IPS-18c (cell line): Measurements from ENCODE around the gene CAPS.

Experiments
- H3K4me3 ChIP-seq: 2 replicates; pipeline ENCODE4 v1.7.0; 2013; ENCODE audit warnings: low read depth, mild to moderate bottlenecking, low read length, moderate library complexity; ENCODE audit not compliant: insufficient read depth
- H3K9me3 ChIP-seq: one replicate; pipeline ENCODE4 v1.6.1; 2013; ENCODE audit warnings: mild to moderate bottlenecking, low read length, moderate library complexity; ENCODE audit not compliant: control insufficient read depth, insufficient read depth

Gene CAPS

DNA sequence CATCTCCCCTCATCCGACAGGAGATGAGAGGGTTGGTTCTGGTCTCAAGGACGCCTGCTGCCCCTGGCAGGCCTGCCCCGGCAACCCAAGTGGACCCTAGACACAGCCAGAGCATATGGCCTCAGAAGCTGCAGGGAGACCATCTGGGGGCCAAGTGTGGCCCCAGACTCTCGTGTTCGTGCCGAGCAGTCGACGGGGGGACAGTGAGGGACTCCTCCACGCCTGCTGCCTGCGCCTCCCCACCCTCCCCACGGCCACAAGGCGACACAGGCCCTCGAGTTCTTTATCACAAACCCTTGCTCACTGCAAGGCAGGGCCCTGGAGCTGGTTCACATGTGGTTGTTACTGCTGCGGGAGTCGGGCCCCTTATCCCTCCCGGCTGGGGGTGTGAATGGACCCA, 9.3 kb downstream of the CAPS start:
- no peak overlapping the region for H3K4me3 ChIP-seq
- H3K9me3 ChIP-seq: no peaks in the 10 kb centered on the region

DNA sequence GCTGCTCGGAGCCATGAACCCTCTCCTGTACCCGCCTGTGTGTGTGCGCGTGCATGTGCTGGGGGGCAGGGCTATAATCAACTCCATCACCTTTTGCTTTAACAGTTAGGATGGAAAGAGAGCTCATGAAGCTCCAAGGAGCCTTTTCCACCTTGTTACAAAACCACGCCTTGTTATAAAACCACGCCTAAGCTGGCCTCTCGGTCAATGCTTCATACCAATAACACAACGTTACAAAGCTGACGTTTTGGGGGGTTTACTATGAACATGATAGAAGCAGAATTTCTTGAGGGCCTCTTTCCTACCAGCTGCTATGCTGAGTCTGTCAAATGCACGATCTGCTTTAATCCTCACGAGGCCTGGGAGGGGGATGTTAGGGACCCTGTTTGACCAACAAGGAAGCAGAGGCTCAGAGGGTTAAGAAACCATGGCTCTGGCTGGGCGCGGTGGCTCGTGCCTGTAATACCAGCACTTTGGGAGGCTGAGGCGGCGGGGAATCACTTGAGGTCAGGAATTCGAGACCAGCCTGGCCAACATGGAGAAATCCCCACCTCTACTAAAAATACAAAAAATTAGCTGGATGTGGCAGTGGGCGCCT, 11.9 kb downstream of the CAPS start:
- H3K9me3 ChIP-seq: no peaks in the 10 kb centered on the region
- no peak overlapping the region for H3K4me3 ChIP-seq

DNA sequence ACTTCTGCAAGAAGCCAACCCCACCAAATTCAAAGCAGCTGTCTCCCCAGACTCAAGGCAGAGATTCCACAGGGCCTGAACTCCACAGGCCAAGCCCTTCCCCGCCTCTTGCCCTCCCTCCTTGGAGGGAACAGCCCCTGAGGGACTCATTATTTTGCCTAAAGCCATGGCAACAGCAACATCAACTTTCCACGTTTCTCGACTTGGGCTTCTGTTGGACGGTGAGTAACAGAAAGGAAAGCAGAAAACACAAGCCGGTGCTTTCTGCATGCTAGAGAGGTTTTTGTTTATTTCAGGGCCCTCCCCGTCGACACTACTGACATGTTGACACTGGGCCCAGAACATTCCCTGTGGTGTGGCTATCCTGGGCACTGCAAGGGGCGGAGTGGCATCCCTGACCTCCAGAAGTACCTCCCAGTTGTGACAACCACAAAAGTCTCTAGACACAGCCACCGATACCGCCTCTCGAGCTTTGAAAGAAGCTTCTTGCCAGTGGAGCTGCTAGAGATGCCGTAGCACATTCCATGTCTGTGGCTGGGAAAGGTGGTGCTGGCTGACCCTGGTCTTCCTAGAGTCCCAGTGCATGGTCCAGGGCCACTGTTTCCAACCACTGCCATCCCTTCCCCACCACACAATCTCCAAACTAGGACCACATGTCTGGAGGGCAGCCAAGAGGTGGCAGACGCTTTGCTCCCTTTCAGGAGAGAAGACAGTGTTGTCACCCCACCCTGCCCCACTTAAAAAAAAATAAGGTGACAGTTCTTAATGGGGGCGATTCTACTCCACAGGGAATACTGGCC, 12.8 kb downstream of the CAPS start:
- no peak overlapping the region for H3K4me3 ChIP-seq
- no peaks in the 10 kb centered on the region for H3K9me3 ChIP-seq

DNA sequence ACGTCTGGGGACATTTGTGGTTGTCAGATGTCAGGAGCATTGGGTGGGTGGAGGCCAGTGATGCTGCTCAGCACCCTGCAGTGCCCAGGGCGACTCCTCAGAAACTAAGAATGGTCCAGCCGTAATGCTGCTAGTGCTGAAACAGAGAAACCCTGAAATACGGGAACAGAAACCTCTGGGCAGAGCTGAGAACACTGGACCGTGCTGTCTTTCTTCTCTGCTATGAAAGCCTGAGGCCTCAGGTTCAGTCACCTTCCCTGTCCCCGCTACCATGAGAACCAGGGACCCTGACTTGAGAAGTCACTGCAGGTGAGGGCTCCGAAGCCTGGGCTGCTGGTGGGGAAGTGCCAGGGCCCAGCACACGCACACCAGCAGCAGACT, 13.4 kb downstream of the CAPS start:
- Histone ChIP-seq H3K9me3 (no peaks in the 10 kb centered on the region), H3K4me3 (no peak overlapping the region)

DNA sequence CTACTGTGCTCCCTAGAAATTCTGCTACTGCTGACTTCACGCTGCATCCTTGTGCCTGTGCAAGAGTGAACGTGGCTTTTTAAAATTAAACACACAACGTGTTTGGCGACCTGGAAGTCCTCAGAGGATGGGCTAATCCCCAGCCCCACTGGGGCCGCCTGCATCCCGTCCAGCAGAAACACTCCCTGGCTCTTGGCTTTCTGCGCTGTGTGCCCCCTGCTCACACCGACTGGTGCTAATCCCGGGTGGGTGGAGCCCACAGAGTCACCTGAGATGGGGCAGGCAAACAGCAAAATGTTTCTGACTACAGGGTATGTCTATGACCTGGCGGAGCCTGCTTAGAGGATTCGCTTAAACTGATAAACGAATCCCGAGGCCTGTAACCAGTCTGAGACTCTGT, 15.1 kb downstream of the CAPS start:
- Histone ChIP-seq H3K4me3 (no peak overlapping the region), H3K9me3 (no peaks in the 10 kb centered on the region)

DNA sequence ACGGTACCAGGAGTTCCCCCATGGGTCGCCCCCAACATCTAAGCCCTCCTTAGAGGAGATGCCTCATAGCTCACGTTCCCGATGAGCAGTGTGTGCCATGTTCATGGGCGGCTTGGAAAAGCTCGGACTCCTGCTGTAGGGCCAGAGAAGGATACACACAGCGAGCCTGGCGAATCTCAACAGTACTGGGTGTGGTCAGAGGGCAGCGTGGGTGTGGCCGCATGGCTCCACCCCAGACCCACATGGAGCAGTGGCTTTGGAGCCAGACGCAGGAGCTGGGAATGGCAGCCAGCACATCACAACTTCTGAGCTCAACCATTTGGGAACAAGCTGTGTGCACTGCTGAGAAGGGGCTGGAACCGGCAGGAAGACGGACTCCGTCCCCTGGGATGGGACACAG, 15.6 kb downstream of the CAPS start:
- H3K9me3 ChIP-seq: no peaks in the 10 kb centered on the region
- H3K4me3 ChIP-seq: no peak overlapping the region

DNA sequence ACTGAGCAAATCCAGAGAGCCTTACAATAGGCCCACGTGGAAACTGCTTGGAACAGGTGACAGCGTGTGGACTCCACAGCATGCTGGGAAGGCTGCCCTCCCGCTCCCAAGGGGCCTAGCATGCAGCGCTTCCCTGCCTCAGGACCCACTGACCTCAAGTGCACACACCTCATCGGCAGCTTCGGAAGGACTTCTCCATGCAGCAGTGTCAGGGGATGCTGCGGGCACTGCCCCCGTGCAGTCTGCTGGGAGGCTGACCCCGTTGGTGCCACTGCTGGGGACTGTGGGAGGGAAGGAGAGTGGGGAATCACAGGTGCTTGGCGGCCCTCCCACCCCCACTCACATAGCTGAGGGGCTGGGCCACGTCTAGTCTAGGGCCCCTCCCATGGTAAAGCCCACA, 17.2 kb downstream of the CAPS start:
- Histone ChIP-seq H3K4me3 (no peak overlapping the region), H3K9me3 (no peaks in the 10 kb centered on the region)

DNA sequence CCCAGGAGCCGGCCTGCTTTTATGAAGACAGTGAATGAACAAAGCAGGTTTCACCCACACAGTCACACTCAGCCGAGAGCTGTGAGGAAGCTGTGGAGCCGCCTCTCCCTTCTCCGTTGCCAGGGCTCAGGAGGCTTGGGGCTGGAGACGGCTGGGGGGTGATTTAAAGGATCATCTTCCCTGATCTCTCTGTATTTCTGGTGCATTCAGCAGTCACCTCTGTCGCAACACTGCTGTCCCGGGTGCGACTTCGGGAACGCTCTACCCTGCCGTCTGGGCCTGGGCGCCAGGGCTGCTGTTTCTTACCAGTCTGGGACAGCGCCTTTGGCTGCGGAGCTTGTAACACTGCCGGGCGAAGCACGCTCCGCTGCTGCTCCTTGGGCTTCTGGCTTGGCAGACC, 18.1 kb downstream of the CAPS start:
- no peaks in the 10 kb centered on the region for H3K9me3 ChIP-seq

DNA sequence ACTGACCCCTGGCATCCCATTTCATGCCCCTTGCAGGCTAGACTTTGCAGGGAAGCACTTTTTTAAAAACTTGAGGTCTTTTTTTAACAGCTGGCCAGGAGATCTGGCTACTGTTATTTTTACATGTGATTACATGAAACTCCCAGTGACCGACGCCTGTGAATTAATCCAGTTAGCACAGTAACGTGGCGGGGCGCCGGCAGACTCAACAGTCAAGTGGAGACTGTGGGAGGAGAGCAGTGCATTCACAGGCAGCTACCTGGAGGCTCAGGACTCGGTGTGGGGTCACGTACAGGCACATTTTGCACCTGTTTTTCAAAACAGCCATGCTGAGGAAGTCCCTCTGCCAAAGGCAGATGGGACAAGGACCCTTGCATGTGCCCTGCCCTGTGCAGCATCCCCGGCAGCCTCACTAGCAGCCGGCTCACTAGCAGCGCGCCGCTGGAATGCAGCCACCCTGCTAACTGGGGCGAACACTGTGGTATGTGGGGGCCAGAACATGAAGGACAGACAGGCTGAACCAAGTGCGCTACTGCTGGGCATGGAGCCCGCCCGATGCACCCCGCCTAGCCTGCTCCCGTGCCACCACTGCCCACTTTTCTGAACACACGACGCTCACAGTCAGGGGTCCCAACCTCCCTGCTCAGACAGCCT, 18.7 kb downstream of the CAPS start:
- no peak overlapping the region for H3K4me3 ChIP-seq
- no peaks in the 10 kb centered on the region for H3K9me3 ChIP-seq

More for the DNA sequence above, 18.1 kb downstream of the CAPS start:
- no peak overlapping the region for H3K4me3 ChIP-seq

DNA sequence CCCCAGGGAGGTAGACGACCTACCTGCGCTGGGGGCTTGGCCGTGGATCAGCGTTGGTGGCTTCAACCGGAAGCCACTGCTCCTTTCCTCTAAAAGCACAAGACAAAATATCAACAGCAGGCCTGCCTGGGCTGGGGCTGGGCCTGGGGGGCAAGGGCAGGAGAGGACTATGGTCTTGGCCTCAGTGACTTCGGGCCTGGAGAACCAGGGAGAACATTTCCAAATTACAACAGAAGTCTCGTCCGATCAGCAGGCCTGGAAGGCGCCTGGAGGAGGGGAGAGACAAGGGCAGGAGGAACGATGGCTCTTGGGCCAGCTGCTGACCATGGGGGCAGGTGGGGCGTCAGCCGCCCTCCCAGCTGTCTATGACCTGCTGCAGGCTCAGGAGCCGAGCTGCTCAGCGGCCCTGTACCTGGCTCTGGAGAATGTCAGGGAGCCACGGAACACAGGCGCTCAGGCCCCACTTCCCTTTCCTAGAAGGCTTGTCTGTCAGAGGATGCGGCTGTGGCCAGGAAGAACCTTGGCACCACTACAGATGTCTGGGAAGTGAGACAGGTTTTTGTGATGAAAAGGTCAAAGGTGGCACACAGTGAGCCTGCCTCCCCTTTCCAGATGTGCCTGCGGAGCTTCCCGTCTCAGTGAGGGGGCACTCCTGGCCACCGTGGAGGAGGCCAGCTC, 19.5 kb downstream of the CAPS start:
- Histone ChIP-seq H3K9me3 (no peaks in the 10 kb centered on the region), H3K4me3 (no peak overlapping the region)

DNA sequence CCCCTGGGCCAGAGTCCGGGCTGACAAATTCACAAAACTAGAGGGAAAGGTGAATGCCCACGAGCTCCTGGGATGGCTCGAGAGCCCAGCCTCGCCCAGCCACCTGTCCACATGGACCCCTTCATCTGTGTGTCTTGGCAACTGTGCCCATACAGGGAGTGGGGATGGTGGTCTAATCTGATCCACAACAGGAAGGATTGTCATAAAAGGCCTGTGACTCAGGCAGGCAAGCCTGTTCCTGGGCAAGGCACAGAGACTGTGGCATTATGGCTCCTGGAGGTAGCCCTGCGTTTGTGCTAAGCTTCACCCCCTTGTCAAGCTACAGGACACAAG, 20.0 kb downstream of the CAPS start:
- no peak overlapping the region for H3K4me3 ChIP-seq
- no peaks in the 10 kb centered on the region for H3K9me3 ChIP-seq

DNA sequence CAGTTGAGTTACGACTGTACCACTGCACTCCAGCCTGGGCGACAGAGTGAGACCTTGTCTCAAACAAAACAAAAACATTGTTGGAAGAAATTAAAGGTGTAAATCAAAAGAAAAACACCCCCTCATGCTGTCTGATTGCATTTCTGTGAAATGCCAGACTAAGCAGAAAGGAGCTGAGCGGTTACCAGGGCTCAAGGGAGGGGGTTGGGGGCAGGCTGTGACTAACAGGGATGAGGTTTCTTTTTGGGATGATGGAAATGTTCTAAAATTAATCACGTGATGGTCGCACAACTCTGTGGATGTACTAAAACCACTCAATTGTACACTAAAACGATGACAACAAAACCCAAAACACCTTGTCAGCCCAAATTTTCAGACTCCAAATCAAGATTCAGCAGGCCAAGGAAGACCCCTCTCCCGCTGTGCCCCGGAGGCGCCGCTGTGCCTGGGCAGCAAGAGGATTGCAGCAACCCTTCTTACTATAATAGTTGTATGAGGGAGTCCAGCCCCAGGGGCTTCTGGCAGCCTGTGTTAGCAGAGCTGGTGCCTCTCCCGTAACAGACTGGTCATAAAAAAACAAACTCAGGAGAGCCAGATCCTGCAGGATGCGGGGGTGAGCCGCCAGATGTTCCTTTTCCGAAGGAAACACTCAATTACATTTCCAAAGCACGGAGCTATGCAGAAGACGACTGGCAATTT, 20.9 kb downstream of the CAPS start:
- no peaks in the 10 kb centered on the region for H3K9me3 ChIP-seq
- no peak overlapping the region for H3K4me3 ChIP-seq

DNA sequence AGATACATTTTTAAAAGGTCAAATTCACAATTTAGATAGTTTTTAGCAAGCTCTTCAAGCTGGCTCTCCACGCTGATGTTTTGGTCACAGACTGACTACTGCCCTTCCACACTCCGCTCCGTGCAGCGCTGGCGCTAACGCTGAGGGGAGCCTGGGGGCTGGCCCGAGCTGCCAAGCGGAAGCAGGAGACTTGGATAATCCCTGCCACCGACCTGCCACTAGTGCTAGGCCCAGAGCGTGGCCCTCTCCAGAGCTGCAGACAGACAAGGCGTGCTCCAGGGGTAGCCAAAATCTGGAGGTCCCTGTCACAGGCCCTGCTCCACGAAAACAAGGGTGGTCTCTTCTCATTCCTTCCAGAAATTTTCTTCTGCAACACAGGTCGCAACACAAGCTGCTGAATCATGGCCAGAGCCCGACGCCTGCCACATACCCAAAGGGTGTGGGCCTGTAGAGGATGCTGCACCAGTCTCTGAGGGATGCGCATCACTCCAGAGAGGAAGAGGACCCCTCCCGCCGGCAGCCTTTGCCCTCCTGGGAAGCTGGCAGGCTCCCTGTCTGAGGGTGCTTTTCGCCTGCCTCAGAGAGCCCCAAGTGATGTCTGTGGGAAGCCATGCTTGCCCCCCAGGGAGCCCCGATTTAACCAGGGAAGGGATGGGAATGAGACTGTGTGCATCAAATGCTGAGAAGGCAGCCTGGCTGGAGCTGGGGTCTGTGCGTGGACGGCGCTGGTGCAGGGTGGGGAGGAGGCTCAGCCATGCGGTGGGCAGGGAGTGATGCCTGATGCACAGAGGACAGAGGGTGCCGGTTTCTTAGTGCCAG, 21.6 kb downstream of the CAPS start:
- Histone ChIP-seq H3K9me3 (no peaks in the 10 kb centered on the region), H3K4me3 (no peak overlapping the region)

DNA sequence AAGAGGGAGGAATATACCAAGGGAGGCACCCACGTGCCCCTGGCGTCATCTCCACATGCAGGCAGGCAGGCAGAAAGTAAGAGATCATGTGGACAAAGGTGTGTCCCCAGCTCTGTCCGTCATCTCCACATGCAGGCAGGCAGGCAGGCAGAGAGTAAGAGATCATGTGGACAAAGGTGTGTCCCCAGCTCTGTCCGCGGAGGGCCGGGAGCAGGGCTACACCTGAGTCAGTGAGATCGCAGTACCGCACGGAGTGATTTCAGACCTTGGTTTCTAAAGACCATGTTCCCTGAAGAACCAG, 22.2 kb downstream of the CAPS start:
- no peaks in the 10 kb centered on the region for H3K9me3 ChIP-seq

DNA sequence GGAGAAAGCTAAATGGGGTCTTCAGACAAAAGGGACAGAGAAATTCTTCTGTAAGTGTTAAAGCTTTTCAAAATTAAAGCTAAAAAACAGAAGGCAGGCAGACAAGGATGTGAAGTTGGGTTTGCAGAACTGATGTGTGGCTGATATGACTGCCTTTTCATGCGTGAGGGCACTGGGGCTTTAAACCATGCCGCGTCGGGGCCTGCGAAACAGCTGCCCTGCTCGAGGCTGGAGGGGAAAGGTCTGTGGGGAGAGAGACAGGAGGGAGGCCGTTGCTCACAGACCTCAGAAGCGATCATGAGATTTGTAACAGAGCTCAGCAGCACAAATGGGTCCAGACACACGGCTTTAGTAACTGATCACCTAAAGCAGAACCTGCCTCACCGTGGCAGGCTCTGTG, 23.5 kb downstream of the CAPS start:
- H3K9me3 ChIP-seq: no peaks in the 10 kb centered on the region
- no peak overlapping the region for H3K4me3 ChIP-seq

More for the DNA sequence above, 22.2 kb downstream of the CAPS start:
- no peak overlapping the region for H3K4me3 ChIP-seq

DNA sequence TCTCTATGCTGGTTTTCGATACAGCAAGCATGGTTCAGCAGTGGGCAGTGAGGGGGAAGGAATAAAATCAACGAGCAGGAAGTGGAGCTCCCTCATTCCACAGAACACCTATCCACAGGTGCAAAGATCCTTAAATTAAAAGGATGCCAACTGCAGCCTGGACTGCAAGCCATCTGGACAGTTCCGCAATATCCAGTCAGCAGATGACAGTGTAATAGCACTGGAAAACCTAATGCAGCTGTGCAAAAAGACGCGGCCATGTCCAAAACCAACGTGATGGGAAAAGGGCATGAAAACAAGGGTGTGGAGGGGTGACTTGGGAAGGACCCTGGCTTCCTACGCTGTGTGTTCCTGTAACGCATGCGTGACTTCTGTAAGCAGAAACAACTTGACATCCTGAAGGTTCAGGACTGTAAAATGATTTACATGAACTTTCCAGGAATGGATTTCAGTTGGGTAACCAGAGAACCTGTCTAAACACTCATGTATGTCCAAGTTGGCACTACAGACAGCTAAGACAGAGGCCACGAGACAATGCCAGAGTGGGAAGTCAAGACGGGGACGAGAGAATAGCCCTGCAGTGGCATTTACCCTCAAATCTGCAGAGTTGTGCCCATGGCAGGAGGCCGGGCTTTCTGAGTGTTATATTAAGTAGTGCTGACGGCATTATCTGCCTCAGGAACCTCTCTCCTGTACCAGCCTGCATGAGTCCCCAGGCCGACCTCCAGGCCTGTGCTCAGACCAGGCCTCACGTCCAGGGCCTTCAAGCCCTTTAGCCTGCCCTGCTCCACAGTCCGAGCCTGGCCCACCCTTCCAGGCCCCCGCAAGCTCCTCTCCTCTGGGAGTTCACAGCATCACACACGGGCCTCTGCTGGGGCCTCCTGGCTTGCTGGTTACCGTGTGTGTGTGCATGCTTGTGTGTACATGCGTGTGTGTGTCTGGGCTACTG, 26.5 kb downstream of the CAPS start:
- H3K9me3 ChIP-seq: peaks cover 3% of the 10 kb centered on the region
- no peak overlapping the region for H3K4me3 ChIP-seq
